GM18861 (cell line): ENCODE results near the gene CELSR2.
"Not testable (repeated sequence)": the region's sequence is repeated elsewhere in the genome, so short reads cannot be mapped to it uniquely, and the experiment has no call there.

Source experiments
- ATAC-seq: cut with Tn5 transposase; IDR thresholded peaks from one replicate; pipeline ENCODE4 v1.9.1; 2021; ENCODE audit not compliant: unreplicated experiment

The CELSR2 gene

DNA sequence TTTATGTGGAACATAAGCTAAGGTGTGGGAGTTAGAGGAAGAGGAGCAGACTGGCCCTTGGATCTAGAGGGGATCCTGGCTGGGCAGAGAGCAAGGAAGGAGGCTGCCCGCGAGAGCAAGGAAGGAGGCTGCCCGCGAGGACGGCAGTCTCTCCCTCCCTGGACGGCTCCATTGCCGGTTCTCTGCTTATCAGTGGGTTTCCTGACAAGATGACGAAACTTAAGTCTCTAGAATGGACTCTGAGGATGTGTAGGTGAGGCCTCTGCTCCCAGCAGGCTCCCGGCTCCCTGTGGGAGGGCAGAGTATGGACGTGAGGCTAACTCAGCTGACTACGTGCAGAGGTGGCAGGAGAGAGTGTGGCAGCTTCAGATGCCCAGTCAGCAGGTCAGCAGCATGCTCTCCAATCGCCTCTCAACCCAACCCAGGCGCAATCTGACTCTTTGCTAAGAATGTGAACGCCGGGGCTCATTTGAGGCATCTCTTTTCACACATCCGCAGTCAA is 51.4 kb downstream of the CELSR2 start:
- ATAC-seq, result no peak

DNA sequence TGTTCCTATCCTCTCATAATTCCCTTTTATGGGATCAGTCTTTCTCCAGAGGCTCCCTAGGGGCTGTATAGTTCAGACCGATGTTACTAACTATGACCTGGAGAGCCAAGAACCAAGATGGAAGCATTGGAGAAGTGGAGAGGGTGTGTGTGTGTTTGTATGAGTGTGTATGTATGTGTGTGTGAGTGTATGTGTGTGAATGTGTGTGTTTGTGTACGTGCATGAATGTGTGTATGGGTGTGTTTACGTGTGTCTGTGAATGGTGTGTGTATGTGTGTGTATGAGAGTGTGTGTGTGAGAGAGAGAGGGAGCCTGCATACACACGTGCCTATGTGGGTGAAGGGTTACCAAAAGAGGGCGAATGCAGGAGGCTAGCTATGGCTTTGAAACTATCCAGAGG is 52.5 kb downstream of the CELSR2 start:
- ATAC-seq, result no peak

DNA sequence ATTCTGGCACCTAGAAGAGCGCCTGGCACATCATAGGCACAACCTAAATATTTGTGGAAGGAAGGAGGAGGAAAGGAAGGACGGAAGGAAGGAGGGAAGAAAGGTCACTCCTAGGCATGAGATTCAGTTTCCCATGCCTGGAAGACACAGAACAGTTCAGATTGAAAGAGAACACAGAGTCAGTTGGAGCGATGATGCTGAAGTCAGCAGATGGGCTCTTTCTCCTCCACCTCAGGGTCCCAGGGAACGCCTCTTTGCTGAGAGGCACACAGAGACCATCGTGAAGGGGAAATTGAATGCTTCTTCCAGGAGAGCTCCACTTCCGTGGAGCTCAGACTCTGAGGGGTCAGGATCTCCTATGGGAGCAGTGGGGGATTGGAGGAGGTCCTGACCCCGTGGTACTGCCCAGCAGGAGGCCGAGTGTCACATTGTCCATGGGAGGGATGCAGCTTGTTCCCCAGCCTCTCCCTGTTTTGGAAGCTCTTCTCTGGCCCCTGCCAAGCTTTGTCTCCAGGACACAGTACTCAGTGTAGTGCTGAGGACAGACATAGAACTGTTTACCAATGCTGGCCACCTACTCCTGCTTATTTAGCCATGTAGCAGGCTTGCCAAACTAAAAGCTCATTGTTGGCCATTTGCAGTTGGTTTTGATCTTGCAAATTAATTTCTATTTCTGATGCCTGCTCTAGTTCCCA is 55.0 kb downstream of the CELSR2 start:
- ATAC-seq, result no peak

DNA sequence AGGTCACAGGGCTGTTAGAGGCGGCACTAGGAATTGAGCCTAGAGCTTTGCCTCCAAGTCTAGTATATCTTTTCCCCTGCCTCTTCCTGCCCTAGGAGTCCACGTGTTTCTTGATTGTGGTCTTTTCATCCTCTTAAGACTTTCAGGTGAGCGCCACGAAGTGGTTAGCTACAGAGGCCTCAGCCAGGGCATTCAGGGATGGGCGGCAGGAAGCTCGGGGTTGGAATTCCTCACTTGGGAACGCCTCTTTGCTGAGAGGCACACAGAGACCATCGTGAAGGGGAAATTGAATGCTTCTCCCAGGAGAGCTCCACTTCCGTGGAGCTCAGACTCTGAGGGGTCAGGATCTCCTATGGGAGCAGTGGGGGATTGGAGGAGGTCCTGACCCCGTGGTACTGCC is 56.7 kb downstream of the CELSR2 start:
- ATAC-seq, result not testable (repeated sequence)

DNA sequence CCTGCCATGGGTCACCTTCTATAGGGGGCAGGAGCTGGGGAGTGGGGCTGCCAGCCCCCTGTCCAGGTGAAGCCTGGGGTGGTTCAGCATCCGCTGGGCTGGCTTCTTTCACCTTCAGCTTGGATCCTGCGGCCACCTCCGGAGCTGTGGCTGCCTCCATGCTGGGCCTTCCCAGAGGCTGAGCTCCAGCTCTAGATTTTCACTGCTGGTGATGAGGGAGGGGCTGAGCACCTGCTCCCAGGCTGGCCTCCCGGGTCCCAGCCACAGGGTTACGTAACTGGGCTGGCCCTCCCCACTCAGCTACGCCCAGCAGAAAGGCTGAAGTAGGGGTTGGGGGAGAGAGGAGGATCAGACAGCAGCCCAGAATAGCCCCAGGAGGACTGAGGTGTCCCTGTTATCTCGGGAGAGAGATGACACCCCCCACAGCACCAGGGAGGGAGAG is 57.5 kb downstream of the CELSR2 start, which contains the start of gene MYBPHL:
MYBPHL (minus strand) TSS at position 180 of the 442 bp plus-strand sequence; CDS start at position 160, 20 bp downstream.
- ATAC-seq, result no peak

DNA sequence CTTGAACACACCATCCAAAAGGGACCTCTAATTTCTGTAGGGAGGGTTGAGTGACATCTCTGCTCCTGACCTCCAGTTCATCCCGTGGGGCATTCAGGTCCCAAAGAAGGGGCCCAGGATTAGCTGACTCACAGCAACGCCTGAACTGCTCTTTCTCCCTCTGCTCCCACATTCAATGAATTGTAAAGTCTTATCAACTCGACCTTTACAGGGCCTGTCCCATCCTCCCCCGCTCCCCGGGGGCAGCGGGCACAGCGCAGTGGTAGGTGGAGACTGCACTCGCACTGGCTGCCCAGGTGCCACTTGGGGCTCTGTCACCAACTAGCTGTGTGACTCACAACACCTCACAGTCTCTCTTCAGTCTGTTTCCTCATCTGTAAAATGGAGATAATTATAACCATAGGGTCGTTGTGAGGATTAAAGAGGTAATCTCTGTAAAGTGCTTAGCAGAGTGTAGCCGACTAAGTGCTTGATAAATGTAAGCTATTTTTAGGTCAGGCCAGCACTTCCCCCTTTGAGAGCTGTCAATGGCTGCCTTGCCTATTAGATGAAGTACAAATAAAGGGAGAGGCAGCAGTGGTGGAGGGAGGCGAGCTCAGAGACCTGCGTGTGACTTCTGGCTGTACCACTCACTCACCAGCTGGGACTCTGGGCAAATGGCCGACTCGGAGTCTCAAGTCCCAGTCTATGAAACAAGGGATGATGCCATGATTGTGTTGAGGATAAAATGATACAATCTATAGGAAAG is 58.1 kb downstream of the CELSR2 start:
- no peak for ATAC-seq

DNA sequence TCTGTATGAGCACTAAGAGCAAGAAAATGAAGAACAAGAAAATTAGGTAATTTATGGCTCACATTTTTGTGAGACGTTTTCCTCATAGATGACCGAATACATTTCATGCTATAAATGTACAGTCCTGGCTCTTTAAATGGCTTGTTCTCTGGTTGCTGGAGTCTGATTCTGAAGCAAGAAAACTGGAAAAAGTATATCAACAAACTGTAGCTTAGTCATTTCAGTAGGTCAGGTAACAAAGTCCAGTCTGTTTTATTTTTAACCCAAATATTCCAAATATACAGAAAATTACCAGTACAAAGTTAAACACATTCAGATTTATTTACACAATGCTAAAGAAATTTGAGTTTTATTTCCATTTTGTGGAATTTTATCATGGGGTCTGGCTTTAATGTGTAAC is 60.0 kb downstream of the CELSR2 start:
- no peak for ATAC-seq

DNA sequence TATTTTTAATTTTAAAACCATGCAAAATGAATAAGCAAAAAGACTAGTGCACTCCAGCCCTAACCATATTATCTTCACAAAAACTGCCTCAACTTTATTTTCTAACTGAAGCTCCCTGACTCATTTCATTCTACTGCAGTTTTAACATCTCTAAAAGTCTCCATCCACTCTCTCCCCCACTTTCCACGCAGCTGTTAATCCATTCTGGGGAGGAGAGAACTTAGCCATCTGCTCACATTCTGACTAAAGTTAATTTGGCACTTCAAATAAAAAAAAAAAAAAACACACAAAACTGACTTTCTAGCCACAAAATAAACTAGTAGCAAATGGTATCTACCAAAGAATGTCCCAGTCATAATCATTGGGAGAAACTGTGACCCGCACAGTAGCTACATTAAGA is 62.9 kb downstream of the CELSR2 start:
- ATAC-seq, result no peak

DNA sequence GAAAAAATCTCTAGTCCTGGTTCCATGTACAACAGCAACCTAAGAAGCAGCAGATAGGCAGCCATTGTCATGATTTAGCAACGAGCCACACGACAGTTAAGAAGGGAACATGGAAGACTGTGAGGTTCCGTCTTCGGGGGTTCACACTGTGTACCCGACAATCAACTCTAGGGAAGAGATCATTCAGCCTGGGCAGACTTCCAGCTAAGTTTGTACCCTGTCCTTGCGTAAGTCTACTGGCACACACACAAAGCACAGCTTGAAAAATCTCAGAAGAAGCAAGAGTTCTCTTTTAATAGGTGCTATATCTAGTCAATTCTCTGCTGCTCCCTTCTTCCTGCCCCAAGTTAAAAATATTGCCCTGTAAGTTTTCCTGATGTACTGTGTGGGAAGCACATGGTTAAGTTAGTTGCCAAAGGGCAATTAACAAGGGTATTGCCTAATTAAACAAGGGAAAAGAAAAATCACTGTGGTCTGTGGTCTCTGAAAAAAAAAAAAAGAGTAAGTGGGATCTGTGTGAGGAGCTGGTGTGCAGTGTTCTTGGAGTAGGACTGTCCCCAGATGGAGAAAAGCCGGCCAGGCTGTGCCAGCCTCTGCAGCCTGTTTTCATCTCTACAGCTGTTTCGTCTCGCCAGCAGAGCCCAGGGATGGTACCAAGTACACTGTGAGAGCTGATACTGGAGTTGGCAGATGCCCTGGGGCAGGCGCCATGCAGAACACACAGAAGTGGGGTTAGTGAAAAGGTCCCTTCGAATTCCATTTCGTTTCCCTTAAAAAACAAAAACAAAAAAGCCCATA is 63.8 kb downstream of the CELSR2 start:
- ATAC-seq, result no peak

DNA sequence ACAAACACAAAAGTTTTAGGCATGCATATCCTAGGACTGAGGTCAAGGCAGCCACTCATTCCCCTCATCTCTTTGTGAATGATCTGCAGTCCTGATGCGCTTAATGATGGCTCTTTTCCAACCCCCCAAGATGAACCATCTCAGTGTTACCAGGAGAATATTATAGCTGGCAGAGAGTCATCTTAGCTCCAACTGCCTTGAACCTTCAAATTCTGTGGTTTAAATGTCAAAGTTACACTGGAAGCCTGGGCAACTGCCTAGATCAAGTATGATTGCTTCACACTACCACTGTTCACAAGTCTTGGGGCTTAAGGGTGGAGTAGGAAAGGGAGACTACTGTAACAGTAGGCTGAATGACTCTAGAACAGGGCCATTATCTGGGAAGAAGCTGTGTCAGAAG is 65.5 kb downstream of the CELSR2 start:
- ATAC-seq, result no peak

DNA sequence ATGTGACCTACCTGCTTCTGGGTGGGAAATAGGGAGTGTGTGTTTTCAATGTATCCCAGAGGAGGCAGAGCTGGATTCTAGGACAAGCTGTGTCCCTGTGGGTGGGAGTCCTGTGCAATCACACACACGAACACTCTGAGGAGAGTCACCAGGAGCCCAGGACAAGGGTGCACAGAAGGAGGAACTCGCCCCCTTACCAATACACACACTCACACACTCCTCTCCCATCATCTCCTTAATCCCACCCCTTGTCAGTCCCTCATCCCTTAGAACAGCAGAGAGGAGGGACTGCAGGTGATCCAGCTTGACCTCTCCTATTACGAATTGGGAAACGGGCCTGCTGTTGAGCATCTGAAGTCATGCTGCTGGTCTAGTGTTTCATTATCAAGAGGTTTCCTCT is 65.9 kb downstream of the CELSR2 start:
- no peak for ATAC-seq

DNA sequence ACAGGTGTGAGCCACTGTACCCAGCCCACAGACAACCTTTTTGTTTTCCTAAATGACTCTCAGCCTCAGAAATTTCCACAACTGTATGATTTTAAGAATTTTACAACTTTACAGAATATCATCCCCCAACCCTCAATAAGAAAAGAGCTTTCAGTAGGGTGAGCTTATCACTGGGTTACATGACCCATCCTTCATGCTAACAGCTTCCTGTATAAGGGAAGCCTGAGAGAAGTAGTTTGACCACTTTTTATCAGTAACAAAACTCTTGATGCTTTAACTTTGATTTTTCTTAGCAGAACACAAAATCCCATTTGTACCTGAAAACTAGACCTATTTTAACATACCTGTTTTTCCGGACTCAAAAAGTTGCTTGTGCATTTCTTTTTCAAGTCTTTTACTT is 67.2 kb downstream of the CELSR2 start:
- no peak for ATAC-seq

DNA sequence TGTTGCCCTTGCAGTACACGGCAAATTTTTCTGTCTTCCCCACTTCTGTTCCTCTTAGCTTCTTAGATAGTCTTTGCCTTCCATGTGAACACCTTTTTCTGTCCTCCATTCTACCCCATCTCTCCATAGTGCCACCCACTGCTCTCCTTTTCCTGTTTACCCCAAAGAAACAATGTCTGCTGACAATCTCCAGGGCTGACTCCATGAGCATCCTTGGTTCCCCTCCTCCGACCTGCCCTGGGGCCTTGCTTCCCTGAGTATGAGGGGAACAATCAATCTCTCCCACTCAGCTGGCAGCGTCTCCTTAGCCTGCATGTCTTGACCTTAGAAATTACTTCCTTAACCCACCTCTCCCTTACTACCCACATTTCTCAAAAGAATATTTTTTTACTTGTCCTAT is 69.8 kb downstream of the CELSR2 start:
- no peak for ATAC-seq

DNA sequence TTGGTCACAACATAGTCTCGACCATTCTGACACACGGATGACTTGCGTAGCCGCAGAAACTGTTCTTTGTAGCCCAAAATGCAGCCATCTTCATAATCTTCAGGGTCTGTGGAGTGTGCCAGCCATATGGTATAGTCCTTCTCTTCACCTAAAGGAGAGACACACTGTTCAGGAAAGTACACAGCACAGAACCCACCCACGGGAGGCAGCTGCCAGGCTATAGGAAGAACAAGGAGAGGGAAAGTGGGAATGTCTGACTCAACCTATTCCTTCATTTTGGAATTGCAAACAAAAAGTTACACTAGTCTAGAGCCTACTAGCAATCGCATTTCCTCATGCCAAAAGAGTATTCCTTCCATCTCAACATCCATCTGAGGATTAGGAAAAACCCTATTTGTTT is 73.6 kb downstream of the CELSR2 start:
- ATAC-seq, result no peak
